GM19240 (cell line): ENCODE measurements around the gene PTPRK.

ENCODE experiments used
- DNase-seq: peaks from one replicate; pipeline ENCODE4 v3.0.0; 2011; ENCODE audit warnings: low spot score; ENCODE audit not compliant: insufficient read length

Gene PTPRK

DNA sequence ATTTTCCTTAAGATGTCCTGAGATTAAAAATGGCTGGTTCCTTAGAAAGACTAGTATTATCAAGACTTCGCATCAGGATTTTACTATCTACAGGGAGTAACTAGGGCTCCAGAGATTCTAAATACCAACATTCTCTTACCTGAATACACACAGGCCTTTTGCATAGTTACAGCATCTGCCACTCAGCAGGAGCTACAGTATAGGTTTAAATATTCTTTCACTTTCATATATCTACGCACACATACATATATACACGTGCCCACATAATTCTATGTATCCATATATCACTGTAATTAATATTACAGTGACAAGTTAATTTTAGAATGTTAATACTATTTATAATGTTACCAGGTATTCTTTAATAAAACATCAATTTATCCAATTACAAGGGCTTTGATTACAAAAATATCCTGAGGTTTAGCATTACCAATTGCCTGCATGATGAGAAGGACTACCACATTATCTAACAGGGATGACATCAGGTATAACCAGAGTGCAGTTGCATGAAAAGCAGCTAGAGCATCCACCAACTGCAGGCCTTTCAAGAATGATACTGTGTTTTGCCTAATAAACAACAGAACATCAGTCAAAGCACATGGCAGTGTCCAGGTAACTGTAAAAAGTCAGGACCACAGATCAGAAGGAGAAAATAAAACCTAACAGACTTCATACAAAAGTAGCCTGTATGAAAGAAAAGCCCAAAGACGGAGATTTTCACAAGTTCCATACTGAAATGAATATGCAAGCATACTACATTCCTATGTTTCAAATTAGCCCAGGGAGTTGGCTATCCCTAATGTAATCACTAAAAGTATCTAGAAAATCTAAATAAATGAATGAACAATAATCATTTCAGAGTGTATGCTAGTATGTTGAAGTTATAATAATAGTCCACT lies 268.7 kb downstream of the PTPRK start:
- no peak for DNase-seq

DNA sequence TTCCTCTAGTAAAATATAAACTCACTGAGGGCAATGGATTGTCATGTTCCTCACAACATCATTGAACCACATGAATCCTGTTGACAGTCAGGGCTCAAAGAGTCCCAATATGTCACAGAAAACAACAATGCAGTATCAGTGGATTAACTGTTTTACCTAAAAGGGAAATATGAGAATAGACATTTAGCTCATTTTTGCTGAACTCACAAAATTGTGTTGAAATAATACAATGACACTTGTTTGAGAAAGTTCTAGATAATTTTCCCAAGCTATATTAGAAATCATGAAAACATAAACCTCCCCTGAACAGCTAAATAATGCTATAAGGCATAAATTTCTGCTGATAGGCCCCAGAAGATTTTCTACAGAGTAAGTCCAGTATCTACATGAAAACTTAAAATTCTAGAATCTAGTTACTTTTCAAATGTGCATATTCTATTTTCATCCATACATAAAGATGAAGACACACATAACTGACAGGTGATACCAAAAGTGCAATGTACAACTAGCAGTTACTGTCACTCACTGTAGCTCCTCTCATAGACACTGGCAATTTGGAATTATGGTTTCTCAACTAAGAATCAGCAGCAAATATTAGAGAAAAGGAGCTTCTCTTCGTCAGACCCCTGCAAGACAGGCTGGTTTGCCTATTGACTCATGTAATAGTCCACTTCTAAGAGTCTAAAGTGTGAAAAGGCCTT lies 269.9 kb downstream of the PTPRK start:
- DNase-seq = no peak

DNA sequence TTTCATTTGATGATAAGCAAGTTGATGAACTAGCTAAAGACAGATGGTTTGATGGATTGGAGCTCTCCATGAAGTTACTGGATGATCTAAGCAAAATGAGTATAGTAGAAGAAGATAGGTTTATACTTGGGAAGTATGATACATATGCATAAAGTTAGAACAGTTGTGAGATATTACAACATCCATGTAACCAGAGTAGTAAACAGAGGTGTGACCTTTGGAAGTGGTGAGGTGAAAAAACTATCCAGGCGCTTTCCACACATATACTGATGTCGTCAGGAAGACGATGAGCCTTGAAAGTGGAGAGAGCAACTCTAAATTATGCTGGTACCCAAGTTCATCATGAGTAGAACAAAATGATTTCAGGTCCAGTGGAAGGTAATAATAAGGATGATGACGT lies 271.0 kb downstream of the PTPRK start:
- no peak for DNase-seq

DNA sequence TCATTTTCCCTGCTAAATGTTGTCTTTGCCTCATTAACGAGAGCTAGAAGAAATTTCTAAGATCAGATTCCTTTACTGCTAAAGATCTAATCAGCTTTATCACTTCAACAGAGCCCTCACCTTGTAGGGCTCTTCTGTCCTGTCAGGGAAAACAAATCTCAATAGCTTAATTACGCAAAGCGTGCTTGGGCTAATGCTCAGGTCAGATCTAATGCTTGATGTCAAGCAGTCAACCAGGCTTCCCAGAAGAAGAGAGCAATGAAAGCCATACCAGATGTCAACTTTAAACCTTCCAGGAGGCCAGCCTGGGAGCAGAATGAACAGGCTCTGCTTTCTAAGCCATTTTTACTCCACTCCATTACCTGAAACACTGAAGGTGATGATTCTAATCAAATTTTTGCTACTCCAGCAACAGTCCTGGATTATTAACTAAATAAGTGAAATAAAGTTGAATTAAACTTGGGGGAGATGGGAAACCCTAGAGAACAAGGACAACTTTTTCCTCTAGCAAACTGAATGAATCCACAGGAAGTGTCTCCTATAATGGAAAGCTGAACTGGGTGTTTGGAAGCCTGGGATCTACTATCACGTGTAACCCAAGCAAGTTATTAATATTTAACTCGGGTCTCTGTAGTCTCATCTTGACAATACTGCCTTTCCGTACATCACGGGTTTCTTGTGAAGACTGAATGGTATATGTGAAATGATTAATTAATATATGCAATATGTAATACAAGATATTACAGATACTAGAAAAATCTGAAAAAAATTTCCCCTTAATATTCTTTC lies 273.7 kb downstream of the PTPRK start:
- no peak for DNase-seq

DNA sequence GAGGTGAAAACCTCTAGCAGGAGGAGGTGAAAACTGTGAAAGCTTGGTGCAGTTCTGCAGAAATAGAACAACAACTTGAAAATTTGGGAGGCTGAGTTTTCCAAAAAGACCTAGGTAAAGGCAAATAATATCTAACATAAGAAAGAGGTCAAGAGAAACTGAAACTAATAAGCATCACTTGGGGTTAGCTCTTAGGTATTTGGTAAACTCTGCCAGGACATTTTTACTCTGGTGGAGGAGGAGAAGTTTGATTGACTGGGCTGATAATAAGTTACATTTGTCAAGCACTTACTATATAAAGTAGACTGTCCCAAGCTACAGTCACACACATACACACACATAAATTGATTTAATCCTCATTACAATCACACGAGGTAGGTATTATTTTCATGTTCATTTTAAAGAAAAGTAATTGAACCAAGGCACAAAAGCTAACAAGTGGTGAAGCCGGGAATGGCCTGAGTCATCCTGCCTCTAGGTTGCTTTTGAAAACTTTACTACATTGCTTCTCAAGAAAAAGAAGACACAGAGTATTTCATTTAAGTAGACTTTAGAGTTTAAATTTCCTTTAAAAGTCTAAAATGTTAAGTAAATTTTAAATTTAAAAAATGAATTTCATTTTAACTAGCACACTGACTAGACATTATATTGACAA lies 275.5 kb downstream of the PTPRK start:
- no peak for DNase-seq

DNA sequence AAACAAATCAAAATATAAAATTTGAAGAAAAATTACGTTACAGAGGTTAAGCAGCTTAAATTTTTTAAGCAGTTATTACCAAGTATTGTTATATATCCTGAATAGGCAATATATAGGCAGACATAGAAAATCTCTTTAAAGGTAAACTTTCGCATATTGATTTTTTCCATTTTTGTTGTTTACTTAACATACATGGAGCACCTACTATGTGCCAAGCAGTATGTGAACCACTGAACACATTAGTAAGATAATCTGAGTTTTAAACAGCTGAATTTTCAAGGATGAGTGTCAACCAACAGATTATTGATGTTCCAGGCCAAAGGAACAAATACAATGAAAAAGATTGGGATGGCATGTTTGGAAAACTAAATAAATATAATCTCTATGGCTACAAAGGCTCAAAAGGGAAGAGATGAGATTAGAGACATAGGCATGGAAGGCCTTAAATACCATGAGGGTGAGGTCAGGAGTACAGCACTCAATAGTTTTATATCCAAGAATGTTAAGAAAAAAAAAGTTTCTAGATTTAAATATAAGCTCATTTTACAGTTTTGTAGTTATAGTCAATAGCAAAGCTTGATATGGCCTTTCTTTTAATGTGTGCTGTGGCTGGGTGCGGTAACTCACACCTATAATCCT lies 277.5 kb downstream of the PTPRK start:
- no peak for DNase-seq

DNA sequence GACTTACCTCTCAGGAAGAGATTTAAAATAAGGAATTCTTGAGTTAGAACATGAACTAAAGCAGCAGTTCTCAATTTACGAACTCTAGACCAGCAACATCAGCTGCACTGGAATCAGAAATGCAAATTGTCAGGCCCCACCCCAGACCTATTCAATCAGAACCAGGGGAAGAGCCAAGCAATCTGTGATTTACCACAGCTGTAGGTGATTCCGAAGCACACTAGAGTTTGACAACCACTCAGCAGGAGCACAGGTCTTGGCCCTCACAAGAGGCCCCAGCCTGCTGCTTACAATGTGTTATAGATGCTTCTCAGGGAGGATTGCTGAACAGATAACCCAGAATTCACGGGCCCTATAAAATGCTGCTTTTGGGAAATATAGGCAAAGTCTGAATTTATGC lies 279.2 kb downstream of the PTPRK start:
- no peak for DNase-seq

DNA sequence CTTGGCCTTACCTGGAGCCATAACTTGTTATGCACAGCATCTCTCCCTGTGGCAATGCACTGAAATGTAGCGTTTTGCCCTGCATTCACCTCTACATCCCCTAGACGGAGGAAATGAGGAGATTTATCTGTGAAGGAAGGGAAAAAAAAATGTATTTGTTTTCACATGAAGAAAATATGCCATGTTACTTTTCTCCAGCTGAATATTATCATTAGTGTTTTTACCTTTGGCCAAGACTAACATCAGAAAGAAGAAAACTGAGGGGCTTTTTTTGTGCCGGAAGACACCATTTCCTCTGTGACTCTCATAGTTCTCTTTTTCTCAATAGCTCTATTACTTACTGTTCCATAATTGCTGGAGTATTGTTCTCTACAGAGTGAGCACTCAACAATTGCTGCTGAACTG lies 280.4 kb downstream of the PTPRK start:
- DNase-seq = no peak

DNA sequence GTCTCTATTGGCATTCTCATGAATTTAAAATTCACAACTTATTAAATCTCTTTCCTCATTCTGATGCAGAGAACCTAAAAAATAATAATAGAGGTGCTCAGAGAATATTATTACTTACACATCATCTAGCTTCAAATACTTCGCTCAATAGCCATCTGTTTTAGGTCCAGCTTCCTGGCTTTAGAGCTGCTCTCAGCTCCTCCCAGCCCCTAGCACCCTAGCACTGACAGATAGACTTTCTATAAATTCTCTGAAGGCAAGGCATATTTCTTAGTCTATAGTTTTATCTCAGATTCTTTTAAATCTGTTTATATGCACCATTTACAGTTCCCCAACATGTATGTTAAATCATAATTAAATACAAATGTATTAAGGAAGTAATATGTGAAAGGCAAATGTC lies 281.3 kb downstream of the PTPRK start:
- DNase-seq = no peak

DNA sequence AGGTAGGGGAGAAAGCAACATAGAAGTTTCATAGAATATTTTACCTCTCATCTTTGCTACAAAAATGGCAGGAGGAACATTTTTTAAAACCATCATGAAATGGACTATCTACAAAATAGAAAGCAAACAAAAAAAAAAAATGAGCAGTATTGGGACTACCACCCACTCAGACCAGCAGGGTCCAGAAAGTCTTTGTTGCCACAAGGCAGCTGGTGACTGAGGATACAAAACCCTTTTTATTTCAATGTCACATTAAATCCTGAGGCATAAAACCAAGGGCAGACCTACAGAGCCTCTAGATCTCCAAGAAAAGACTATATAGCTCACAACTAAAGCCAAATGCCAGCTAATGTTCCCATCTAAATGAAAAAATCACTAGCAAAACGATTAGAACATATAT lies 282.2 kb downstream of the PTPRK start:
- no peak for DNase-seq

DNA sequence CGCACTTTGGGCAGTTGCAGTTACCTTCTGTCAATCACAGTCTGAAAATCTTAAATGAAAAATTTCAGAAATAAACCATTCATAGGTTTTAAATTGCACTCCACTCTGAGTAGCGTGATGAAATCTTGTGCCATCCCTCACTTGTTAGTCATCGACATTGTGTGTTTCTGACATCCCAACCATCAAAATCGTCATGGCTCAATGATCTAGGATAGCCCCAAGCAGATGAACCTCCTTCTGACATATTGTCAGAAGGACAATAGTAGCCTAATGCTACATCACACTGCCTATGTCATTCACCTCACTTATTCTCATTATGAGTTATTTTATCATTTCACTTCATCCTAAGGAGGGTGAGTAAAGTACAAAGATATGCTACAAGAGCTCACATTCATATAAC lies 284.8 kb downstream of the PTPRK start:
- DNase-seq = no peak

DNA sequence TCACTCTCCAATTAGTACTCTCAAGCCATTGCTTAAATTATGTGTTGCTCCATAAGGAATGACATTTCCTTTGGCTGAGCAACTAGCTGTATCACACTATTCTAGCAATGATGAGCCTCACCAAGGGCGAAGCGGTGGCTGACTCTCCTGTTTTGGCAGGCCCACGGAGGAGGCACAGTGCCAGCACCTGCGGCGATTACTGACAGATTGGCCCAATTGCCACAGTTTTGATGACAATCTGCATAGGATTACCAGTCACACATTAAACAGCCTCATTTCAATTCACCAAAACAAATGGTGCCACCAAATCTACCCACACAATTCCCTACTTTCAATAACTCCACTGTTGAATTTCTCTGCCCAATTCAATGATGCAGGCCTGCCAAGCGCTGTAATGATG lies 286.9 kb downstream of the PTPRK start:
- no peak for DNase-seq

DNA sequence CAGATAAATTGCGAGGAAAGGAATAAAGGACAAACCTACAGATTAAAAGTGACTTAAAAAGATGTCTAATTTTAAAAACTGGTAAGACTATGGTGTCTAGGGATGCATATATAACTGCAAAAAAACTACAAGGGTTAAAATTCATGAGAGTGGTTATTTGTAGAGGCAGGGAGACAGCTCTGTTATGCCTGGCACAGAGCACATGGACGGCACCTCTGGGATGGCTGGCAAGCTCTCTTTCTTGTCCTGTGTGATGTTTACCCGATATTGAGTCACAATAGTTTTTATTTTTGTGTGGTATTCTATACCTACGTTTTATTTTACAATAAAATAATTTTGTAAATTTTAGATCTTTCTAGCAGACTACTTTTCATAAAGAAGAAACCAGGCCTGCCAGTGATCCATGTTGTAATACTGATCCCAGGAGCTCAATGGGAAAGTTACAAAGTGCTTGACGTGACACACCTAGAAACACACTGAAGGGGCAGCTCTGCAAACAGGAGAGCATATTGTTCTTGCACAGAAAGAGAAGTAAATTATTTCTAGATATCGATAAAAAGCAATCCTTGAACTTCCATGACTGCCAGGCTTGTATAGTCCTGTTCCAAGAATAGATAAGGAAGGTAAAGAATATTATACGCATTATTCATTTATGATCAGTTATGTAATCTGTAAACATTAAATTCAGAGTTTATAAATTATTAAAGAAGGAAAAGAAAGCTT lies 290.0 kb downstream of the PTPRK start:
- no peak for DNase-seq

DNA sequence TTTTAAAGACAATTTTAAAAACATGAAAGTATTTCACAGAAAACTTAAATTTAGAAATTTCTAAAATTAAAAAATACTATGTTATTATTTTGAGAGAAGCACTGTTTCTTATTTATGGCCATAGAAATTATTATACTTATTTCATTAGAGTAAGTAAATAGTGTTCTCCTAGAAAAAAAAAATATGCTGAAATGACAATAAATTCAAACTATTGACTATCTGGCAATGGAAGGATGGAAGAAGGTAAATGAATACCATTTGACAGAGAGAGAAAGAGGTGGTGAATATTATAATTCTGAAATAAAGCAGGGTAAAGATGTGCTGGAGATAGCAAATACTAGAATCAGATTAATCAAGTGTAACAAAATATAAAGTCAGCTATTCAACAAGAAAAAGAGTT lies 294.8 kb downstream of the PTPRK start:
- no peak for DNase-seq

DNA sequence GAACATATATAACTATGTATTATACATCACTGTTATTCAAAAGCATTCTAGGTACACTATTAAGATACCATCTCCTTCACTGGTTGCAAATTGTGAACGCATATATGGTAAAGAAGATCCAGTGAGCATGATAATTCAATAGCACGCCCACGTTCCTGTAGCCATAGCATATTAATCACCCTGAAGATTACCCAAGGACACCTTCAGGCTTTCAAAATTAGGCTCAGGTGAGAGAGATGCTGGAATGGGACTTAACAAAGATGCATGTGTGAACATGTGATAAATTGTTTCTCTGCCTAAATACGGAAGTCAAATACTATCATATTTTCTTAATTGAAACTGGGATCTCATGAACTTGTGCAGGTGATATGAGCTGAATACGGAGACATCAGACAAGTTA lies 303.5 kb downstream of the PTPRK start:
- no peak for DNase-seq

DNA sequence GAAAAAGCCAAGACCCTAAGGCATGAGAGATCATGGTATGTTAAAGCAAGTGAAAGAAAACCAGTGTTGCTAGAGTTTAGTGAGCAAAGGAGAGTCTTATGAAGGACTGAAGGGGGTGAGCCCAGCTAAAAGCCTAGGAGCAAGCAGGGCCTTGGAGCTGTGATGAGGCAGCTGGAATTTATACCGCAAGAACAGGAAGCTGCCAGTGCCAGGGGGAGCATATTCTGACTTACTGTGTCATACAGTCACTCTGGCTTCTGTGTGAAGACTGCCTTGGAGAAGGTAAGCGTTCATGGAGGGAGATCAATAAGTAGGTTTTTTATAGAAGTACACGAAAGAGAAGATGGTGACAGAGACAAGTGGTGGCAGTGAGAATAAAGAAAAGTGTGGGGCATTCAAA lies 310.6 kb downstream of the PTPRK start:
- DNase-seq = no peak

DNA sequence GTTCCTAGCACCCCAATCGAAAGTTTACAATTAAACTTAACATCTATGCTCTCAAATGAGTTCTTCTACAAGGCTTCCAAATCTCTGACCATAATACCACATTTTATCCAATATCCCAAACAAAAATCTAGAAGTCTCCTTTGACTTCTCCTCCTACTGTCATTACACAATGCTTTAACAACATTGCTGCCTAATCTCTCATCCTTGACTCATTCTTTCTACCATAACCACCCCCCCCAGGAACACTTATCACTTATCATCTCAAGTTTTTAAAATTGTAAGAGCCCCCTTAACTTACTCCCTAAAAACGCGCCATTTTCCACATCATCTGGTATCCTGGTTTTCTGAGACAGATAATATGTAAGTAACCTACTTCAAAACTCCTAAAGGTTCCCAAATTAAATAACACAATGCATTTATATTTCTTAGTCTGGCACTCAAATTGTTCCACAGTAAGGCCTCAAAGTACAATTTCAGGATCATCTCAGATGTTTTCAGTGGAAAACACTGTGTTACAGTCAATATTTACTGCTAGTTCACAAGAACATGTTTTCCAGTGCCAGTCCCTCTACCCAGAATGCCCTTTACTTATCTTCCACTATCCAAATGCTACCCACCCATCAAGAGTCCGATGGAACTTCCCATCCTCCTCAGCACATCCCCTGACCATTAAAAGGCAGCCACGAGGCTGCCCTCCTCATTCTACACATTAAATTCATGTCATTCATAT lies 311.4 kb downstream of the PTPRK start:
- DNase-seq = no peak

DNA sequence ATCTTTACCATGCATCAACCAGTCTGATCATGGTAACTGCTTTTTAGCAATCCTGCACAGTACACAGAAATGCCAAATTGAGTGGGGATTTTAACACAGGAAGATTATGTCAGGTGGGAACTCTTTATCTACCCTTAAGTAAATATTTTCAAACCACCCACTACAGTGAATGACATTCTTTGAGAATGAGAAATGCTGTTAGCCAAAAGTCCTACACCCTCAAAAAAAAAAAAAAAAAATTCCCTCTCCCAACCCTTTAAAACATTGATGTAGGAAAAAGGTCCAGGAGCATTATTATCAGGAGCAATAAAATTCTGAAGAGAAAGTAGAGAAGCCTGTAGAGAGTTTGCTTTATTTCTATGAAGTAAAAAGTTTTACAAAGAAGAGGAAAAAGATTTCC lies 312.3 kb downstream of the PTPRK start:
- no peak for DNase-seq

DNA sequence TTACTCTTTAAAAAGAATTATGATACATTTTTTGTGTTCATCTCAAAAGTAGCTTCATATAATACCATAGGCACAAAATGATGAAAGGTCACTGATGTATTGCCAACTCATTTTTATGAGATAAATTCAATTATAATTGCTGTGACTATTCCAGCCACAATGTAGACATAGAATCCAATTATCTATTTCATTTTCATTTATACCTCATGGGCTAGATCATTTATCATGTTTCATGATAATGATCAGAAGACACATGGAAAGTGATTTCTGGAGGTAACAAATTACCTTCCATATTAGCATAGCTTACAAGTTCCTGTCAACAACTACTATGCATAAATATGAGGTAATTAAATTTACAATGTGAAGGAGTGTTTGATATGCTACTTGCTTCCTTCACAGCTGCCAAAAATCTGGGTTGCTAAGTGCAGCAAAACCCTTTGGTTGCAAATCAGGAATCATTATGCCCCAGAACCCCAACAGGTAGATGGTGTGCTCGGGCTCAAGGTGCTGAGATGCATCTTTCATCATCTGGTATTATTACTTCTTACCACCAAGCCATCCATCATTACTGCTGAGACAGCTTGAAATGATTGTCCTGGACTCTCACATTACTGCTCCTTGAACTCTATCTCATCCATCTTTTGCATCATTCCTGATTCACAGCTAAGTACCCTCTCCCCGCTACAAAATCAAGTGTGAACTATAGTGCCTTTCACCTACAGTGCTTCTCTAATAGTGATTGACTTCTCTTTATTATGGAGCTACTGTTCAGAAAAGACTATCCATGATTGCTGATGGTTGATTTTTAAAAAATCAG lies 313.6 kb downstream of the PTPRK start:
- no peak for DNase-seq
